ENCODE measurements around the gene DNAJA2.

Gene DNAJA2

DNA sequence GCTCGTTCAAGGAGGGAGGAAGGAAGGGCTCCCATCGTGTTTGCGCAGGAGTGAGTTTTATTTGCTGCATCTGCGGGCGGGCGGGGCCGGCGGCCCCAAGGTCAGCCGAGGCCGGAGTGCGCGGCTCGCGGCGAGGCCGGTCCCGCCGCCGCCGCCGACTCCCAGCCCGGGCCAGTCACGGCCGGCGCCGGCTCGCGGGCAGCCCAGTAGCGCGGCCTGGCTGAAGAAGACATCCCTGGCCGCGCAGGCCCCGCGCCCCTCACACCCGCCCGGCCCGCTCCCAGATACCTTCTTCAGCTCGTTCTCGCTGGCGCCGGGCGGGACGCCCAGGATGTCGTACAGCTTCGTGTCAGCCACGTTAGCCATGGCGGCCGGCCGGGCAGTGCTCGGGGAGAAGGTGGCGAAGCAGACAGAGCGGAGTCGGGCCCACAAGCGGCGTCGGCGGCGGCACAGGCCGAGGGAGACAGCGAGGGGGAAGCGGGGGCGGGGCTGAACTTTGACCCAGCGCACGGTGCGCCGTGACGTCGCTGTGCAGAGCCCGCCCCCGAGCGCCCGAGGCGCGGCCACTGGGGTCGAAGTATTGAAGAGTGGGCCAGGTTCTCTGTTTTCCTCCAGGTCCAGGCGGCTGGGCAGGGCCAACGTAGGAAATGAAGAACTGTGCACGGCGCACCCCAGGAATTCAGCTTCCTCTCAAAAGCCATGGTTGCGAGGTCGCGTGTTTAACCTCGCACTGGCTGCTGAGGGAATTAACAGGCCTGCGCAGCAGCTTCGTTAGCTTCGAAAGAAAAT, at the start of gene DNAJA2:
DNAJA2 (minus strand) TSS at position 468 of the 789 bp plus-strand sequence; CDS start at position 366, 102 bp downstream.
- TF ChIP-seq, protein P1, sequence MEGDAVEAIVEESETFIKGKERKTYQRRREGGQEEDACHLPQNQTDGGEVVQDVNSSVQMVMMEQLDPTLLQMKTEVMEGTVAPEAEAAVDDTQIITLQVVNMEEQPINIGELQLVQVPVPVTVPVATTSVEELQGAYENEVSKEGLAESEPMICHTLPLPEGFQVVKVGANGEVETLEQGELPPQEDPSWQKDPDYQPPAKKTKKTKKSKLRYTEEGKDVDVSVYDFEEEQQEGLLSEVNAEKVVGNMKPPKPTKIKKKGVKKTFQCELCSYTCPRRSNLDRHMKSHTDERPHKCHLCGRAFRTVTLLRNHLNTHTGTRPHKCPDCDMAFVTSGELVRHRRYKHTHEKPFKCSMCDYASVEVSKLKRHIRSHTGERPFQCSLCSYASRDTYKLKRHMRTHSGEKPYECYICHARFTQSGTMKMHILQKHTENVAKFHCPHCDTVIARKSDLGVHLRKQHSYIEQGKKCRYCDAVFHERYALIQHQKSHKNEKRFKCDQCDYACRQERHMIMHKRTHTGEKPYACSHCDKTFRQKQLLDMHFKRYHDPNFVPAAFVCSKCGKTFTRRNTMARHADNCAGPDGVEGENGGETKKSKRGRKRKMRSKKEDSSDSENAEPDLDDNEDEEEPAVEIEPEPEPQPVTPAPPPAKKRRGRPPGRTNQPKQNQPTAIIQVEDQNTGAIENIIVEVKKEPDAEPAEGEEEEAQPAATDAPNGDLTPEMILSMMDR (conservative IDR thresholded peaks at IDR 0.05; ENCODE audit: low read depth, low read length): no peak
- DNase-seq (ENCODE audit: low read depth): peak; percentile 94
- peak within 1 kb of the TSS; percentile 93 for H3K4me3 ChIP-seq (ENCODE audit: low read depth, low read length)

DNA sequence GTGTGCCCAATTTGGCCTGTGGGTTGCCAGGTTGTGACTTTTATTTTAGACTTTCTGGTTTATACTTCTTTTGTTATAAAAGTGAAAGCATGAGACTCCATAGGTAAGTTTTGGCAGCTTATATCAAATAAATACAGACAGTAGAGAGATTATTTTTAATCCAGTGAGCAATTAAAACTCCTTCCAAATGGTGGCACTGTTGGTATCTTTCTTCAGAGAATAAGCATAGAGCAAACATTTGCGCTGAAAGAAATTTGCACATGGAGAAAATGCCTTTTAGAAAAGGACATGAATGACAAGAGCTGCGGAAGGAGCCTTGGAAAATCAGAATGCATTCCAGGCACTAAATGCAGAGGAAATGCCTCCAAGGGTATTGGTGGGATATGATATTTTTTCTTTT, 46.1 kb upstream of the DNAJA2 start:
- no peak overlapping the region for H3K4me3 ChIP-seq (ENCODE audit: low read depth, low read length)
- TF ChIP-seq, protein P1 (conservative IDR thresholded peaks at IDR 0.05; ENCODE audit: low read depth, low read length): peak; percentile 52
- peak; percentile 49 for DNase-seq (ENCODE audit: low read depth)

DNA sequence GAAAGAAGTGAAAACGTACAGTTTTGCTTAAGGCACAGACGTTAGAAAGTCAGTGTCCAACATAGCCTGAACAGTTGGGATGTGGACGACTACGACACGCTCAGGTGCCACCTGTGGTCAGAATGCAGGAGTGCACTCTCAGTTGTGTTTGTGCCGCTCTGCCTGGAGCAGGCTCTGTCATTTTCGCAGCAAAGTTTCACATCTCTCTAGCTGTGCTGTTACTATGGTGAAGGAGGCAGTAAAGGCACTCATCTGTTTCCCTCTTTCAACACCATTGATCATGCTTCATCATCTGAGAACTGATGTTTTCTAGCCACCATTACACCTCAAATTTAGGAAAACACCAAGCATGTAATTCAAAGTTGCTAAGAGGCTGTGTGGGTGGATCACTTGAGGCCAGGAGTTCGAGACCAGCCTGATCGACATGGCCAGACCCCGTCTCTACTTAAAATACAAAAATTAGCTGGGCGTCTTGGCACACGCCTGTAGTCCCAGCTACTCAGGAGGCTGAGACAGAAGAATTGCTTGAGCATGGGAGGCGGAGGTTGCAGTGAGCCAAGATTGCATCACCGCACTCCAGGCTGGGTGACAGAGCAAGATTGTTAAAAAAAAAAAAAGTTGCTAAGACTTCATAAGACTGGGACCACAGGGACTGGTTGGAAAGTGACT, 44.9 kb upstream of the DNAJA2 start:
- no peak overlapping the region for H3K4me3 ChIP-seq (ENCODE audit: low read depth, low read length)
- DNase-seq (ENCODE audit: low read depth): peak; percentile 51
- TF ChIP-seq, protein P1 (conservative IDR thresholded peaks at IDR 0.05; ENCODE audit: low read depth, low read length): peak; percentile 62

DNA sequence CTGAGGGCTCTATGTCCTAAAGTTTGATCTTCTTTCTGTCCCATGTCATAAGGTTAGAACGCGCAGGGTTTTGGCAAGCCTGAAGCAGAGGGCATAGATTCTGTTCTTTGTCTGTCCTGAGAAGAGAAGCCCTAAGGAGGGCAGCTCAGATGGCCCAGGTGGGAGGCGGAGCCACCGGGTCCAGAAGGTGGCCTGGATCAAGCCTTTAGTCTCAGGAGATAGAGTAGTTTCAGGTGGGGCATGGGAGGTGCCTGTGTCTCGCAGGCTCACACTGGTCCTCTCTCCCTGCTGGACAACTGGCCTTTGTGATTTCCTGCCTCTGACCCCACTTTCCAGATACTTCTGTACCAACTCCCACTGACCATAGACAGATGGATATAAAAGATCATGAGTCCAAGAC, 44.2 kb upstream of the DNAJA2 start:
- TF ChIP-seq, protein P1 (conservative IDR thresholded peaks at IDR 0.05; ENCODE audit: low read depth, low read length): no peak
- no peak for DNase-seq (ENCODE audit: low read depth)
- no peak overlapping the region for H3K4me3 ChIP-seq (ENCODE audit: low read depth, low read length)

DNA sequence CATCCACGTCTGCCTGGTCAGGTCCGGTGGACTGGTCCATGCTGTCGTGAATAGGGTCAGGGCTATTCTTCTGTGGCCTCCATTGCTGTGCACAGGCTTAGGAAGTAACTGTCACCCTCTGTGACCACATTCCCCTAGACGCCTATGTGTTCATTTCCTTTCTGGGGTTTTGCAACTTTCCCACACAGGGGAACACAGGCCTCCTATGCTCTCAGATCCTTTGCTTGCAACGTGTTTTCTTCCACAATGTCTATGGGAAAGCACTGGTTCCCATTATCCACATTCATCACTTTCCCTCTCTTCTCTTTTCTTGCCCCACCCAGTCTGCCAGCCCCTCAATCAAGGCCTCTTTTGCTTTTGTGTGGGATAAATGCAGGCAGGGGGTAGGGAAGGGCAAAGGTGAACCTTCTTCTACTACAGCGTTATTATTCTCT, 43.2 kb upstream of the DNAJA2 start:
- H3K4me3 ChIP-seq (ENCODE audit: low read depth, low read length): no peak overlapping the region
- DNase-seq (ENCODE audit: low read depth): no peak
- TF ChIP-seq, protein P1 (conservative IDR thresholded peaks at IDR 0.05; ENCODE audit: low read depth, low read length): no peak

DNA sequence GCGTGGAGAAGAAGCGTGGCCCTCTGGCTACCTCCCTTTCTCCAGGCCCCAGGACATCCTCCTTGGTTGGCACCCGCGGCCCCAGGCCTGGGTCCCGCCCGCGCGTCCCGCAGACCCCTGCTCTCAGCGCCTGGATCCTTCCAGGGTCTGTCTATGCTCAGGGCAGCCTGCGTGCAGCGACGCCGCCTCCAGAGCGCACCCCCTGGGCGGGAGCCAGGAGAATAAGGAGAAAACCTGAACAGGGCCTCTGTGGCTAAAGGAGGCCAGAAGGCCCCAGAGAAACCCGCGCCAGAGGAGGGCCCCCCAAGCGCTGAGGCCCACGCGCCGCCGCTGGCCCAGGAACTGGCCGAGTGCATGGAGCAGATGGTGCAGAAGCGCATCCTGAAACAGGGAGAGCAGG, 40.4 kb upstream of the DNAJA2 start:
- TF ChIP-seq, protein P1 (conservative IDR thresholded peaks at IDR 0.05; ENCODE audit: low read depth, low read length): no peak
- no peak for DNase-seq (ENCODE audit: low read depth)
- H3K4me3 ChIP-seq (ENCODE audit: low read depth, low read length): no peak overlapping the region

Data from choroid plexus epithelial cell (primary cell).